NB4 (cell line): ENCODE measurements around the gene CNTN4.

Experiments
- DNase-seq: peaks from one replicate; pipeline ENCODE4 v3.0.0; 2010; ENCODE audit warnings: low read depth
- H3K4me3 ChIP-seq: one replicate; pipeline ENCODE4 v1.5.1; 2011; ENCODE audit warnings: mild to moderate bottlenecking, low read depth, low read length, moderate library complexity
- CTCF ChIP-seq: IDR thresholded peaks from one replicate; pipeline ENCODE4 v1.5.1; 2012; ENCODE audit warnings: low read depth, low read length
- MAX ChIP-seq: IDR thresholded peaks from 2 replicates; pipeline ENCODE4 v1.6.1; 2011; ENCODE audit warnings: low read depth, low read length
- MYC ChIP-seq: IDR thresholded peaks from 2 replicates; pipeline ENCODE4 v1.6.1; 2011; ENCODE audit warnings: low read depth, low read length
- POLR2A ChIP-seq: IDR thresholded peaks from 2 replicates; pipeline ENCODE4 v1.6.1; 2011; ENCODE audit warnings: mild to moderate bottlenecking; ENCODE audit not compliant: insufficient read length; ENCODE audit errors: extremely low read depth

The CNTN4 gene

DNA sequence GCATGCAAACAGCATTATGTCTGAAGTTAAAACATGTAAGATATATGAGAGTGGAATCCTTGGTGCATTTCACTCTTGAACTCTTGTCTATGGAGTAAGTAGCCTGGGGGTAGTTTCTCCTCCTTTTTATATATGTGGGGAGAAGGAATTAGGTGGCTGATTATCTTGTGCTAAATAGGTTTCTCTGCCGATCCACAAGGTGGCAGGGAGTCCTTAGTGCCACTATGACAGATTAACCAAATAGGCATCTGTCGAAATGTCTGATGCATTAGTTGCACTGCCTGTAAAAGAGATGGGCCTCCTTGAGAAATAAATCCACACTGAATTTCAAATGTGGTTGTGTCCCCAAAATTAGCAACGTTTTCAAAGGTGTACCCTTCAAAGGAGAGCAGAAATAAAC lies 170.1 kb downstream of the CNTN4 start:
- DNase-seq = no peak
- no peak for TF ChIP-seq MYC
- no peak for TF ChIP-seq MAX
- no peak for TF ChIP-seq POLR2A
- TF ChIP-seq CTCF = no peak
- no peak overlapping the region for H3K4me3 ChIP-seq

- no peak for TF ChIP-seq POLR2A
- no peak for TF ChIP-seq CTCF
- TF ChIP-seq MYC = no peak
- no peak for TF ChIP-seq MAX
- H3K4me3 ChIP-seq = no peak overlapping the region
- no peak for DNase-seq
Observed at GRCh38 chr3:2274526-2274925, 175.9 kb downstream of the CNTN4 start.

GRCh38 chr3:2283818-2284217 lies 185.2 kb downstream of the CNTN4 start:
- no peak overlapping the region for H3K4me3 ChIP-seq
- TF ChIP-seq CTCF (no peak), MAX (no peak)
- no peak for DNase-seq

DNA sequence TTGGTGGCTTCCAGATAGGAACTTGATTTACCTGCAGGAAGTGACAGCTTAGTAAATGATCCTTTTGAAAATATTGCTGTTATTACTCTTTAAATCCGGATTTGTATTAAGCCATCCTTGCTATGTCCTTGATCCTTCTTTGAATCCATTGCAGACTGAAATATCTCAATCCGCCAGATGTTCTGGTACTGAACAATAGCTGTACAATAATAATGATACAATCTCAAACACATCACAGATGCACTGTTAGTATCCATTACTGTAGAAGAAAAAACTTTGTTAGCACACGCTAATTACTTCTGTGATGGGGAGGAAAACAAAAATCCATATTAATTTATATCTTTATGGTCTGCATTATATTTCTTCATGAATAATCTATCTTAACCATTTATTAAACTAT lies 202.3 kb downstream of the CNTN4 start:
- no peak for TF ChIP-seq POLR2A
- H3K4me3 ChIP-seq = no peak overlapping the region
- no peak for DNase-seq

DNA sequence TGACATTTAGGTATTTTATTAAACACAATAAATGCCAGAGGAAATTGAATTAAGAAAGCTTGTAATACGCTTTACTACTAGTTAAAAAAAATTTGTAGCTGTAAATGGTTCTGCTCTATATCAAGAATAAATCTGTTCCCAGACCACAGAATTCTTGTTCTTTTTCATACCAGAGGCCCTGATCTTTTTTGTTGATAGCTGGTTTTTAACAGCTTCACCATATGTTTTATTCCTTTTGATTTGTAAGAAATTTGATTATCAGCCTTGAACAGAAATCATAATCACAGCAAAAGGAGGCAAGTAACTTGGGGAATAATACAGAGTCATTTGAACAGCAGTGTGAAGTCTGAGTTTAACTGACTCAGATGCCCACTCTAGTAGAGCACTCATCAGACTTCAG lies 202.7 kb downstream of the CNTN4 start:
- H3K4me3 ChIP-seq = no peak overlapping the region
- DNase-seq = no peak
- TF ChIP-seq MAX (no peak), CTCF (no peak), POLR2A (no peak)

DNA sequence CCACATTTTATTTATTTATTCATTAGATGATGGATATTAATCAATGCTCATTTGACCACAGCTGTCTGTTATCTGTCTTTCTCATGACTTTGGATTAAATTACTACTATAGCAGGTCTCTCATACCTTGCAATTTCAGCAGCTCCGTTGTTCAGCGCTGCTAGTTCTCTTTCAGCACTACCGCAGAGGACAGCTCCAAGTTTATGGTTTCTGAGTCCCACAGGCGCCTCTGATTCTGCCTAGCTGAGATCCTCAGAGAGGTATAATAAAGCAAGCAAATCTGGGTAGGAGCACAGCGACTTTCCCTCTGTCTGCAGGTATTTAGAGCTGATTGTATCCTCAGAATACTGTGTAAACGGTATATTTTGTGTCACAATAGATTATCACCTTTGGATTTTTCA lies 204.9 kb downstream of the CNTN4 start:
- no peak overlapping the region for H3K4me3 ChIP-seq
- peak; percentile 36 for DNase-seq
- TF ChIP-seq POLR2A = no peak
- no peak for TF ChIP-seq MAX
- TF ChIP-seq MYC = no peak

- no peak for DNase-seq
- no peak for TF ChIP-seq POLR2A
- TF ChIP-seq CTCF = no peak
- no peak for TF ChIP-seq MAX
- TF ChIP-seq MYC = no peak
- H3K4me3 ChIP-seq = no peak overlapping the region
Observed at GRCh38 chr3:2311022-2311421, 212.4 kb downstream of the CNTN4 start.
